Trophoblast cell (in vitro differentiated cells and primary cell): ENCODE data around the gene USP47.
A peak's percentile ranks its signal among the peaks of the same experiment; 100 is the strongest.

Experiments used
- DNase-seq, 2 donors: peaks; one replicate each; pipeline ENCODE4 v3.0.0-alpha.2; 2016
- H2AFZ ChIP-seq: 2 replicates; pipeline ENCODE4 v1.6.1; 2013; ENCODE audit warnings: low read length, moderate library complexity, mild to moderate bottlenecking; ENCODE audit not compliant: insufficient read depth, poor library complexity
- H2AK5ac ChIP-seq: 2 replicates; pipeline ENCODE4 v1.6.1; 2013; ENCODE audit warnings: mild to moderate bottlenecking, low read length
- H2BK120ac ChIP-seq: 2 replicates; pipeline ENCODE4 v1.6.1; 2013; ENCODE audit warnings: low read length, mild to moderate bottlenecking, moderate library complexity; ENCODE audit not compliant: insufficient read depth, poor library complexity
- H2BK12ac ChIP-seq: 2 replicates; pipeline ENCODE4 v1.6.1; 2013; ENCODE audit warnings: mild to moderate bottlenecking, low read length, moderate library complexity
- H2BK5ac ChIP-seq: 2 replicates; pipeline ENCODE4 v1.6.1; 2013; ENCODE audit warnings: low read length, low read depth, moderate library complexity, mild to moderate bottlenecking; ENCODE audit not compliant: poor library complexity
- H3K14ac ChIP-seq: 2 replicates; pipeline ENCODE4 v1.6.1; 2013; ENCODE audit warnings: mild to moderate bottlenecking, low read length
- H3K18ac ChIP-seq: 2 replicates; pipeline ENCODE4 v1.6.1; 2013; ENCODE audit warnings: mild to moderate bottlenecking, low read length
- H3K23ac ChIP-seq: 2 replicates; pipeline ENCODE4 v1.6.1; 2013; ENCODE audit warnings: low read length
- H3K27ac ChIP-seq: 2 replicates; pipeline ENCODE4 v1.5.1; 2013; ENCODE audit warnings: low read depth, mild to moderate bottlenecking, inconsistent platforms, low read length, moderate library complexity
- H3K27me3 ChIP-seq: 2 replicates; pipeline ENCODE4 v1.6.1; 2013; ENCODE audit warnings: inconsistent platforms, mild to moderate bottlenecking, low read length, moderate library complexity; ENCODE audit not compliant: insufficient read depth
- H3K36me3 ChIP-seq, 2 experiments: 1 replicate in 1 of 2; 2 replicates in 1 of 2; pipeline ENCODE4 v1.6.1; 2013; ENCODE audit warnings: low read length in 2 of 2, mild to moderate bottlenecking in 2 of 2, moderate library complexity in 1 of 2; ENCODE audit not compliant: insufficient read depth in 2 of 2, control insufficient read depth in 1 of 2
- H3K4ac ChIP-seq: 2 replicates; pipeline ENCODE4 v1.6.1; 2013; ENCODE audit warnings: low read depth, mild to moderate bottlenecking, low read length, moderate library complexity
- H3K4me1 ChIP-seq, 2 experiments: 1 replicate in 1 of 2; 2 replicates in 1 of 2; pipeline ENCODE4 v1.6.1; 2013; ENCODE audit warnings: low read length in 2 of 2, mild to moderate bottlenecking in 2 of 2, moderate library complexity in 1 of 2; ENCODE audit not compliant: insufficient read depth in 2 of 2, control insufficient read depth in 1 of 2
- H3K4me2 ChIP-seq: 2 replicates; pipeline ENCODE4 v1.6.1; 2013; ENCODE audit warnings: inconsistent platforms, mild to moderate bottlenecking, low read length, moderate library complexity
- H3K4me3 ChIP-seq: 2 replicates; pipeline ENCODE4 v1.5.1; 2013; ENCODE audit warnings: mild to moderate bottlenecking, low read depth, low read length, inconsistent platforms
- H3K79me1 ChIP-seq: one replicate; pipeline ENCODE4 v1.6.1; 2013; ENCODE audit warnings: low read length
- H3K79me2 ChIP-seq: 2 replicates; pipeline ENCODE4 v1.6.1; 2013; ENCODE audit warnings: low read length, mild to moderate bottlenecking; ENCODE audit not compliant: control insufficient read depth, insufficient read depth, poor library complexity
- H3K9ac ChIP-seq: 2 replicates; pipeline ENCODE4 v1.6.1; 2013; ENCODE audit warnings: mild to moderate bottlenecking, low read length
- H3K9me3 ChIP-seq: 2 replicates; pipeline ENCODE4 v1.6.1; 2013; ENCODE audit warnings: low read depth, mild to moderate bottlenecking, control low read depth, inconsistent platforms, low read length; ENCODE audit not compliant: insufficient read depth
- H4K12ac ChIP-seq: 2 replicates; pipeline ENCODE4 v1.6.1; 2013; ENCODE audit warnings: low read depth, mild to moderate bottlenecking, low read length, moderate library complexity
- H4K8ac ChIP-seq: 2 replicates; pipeline ENCODE4 v1.6.1; 2013; ENCODE audit warnings: low read depth, mild to moderate bottlenecking, low read length, moderate library complexity
- H4K91ac ChIP-seq: one replicate; pipeline ENCODE4 v1.6.1; 2013; ENCODE audit warnings: low read depth, mild to moderate bottlenecking, low read length, moderate library complexity
- WGBS: extraction: QIAGEN DNeasy Blood & Tissue Kit; methylation state at CpG from one replicate; pipeline ENCODE4 v1.1.7; 2013; ENCODE audit warnings: missing lambda C conversion rate; ENCODE audit not compliant: insufficient read length, insufficient coverage; ENCODE audit errors: extremely low coverage; 5-methylcytosine and 5-hydroxymethylcytosine counted together

Gene USP47

GRCh38 chr11:11966826-11967668 is 125.3 kb downstream of the USP47 start:
- no peak overlapping the region for H4K8ac ChIP-seq
- H4K91ac ChIP-seq, result no peak overlapping the region
- WGBS, result no CpG with 5 or more reads among the region's 15 CpGs
- no peak overlapping the region for H3K23ac ChIP-seq
- no peak overlapping the region for H3K14ac ChIP-seq
- no peaks in the 10 kb centered on the region for H3K79me2 ChIP-seq
- H3K4me2 ChIP-seq, result no peak overlapping the region
- H3K9ac ChIP-seq, result no peak overlapping the region
- H3K36me3 ChIP-seq, result peaks cover 35 to 47% of the 10 kb centered on the region in 2 experiments
- H3K4ac ChIP-seq, result no peak overlapping the region
- H4K12ac ChIP-seq, result no peak overlapping the region
- H3K18ac ChIP-seq, result no peak overlapping the region
- no peak overlapping the region for H2BK5ac ChIP-seq
- H3K4me3 ChIP-seq, result no peak overlapping the region
- no peaks in the 10 kb centered on the region for H3K79me1 ChIP-seq
- H3K4me1 ChIP-seq, result peaks cover 0 to 2% of the 10 kb centered on the region in 2 experiments
- no peak overlapping the region for H2AFZ ChIP-seq
- H3K27me3 ChIP-seq, result no peaks in the 10 kb centered on the region
- no peak overlapping the region for H2AK5ac ChIP-seq
- no peak overlapping the region for H2BK12ac ChIP-seq
- H2BK120ac ChIP-seq, result no peak overlapping the region
- peaks cover 2% of the 10 kb centered on the region for H3K9me3 ChIP-seq
- DNase-seq, result peak; percentile 79 to 90
- no peak overlapping the region for H3K27ac ChIP-seq

GRCh38 chr11:11967669-11968510 is 126.1 kb downstream of the USP47 start:
- Histone ChIP-seq H2BK120ac (no peak overlapping the region), H4K12ac (no peak overlapping the region), H3K79me2 (no peaks in the 10 kb centered on the region), H4K8ac (no peak overlapping the region), H3K4me2 (no peak overlapping the region), H3K18ac (no peak overlapping the region), H3K27ac (no peak overlapping the region), H3K36me3 (peaks cover 33 to 44% of the 10 kb centered on the region in 2 experiments), H3K14ac (no peak overlapping the region), H3K23ac (no peak overlapping the region), H3K4me3 (no peak overlapping the region), H3K9ac (no peak overlapping the region), H2BK5ac (no peak overlapping the region), H3K9me3 (no peaks in the 10 kb centered on the region), H2AFZ (no peak overlapping the region), H3K27me3 (no peaks in the 10 kb centered on the region), H3K4ac (no peak overlapping the region), H3K4me1 (peaks cover 0 to 4% of the 10 kb centered on the region in 2 experiments), H2BK12ac (no peak overlapping the region), H2AK5ac (no peak overlapping the region), H3K79me1 (no peaks in the 10 kb centered on the region), H4K91ac (no peak overlapping the region)
- no CpG with 5 or more reads among the region's 11 CpGs for WGBS
- DNase-seq, result no peak

GRCh38 chr11:11968511-11969280 is 126.9 kb downstream of the USP47 start:
- H3K23ac ChIP-seq, result no peak overlapping the region
- no peak overlapping the region for H4K8ac ChIP-seq
- no peaks in the 10 kb centered on the region for H3K9me3 ChIP-seq
- no peak overlapping the region for H3K4me2 ChIP-seq
- H2AFZ ChIP-seq, result no peak overlapping the region
- no peak overlapping the region for H3K14ac ChIP-seq
- no peaks in the 10 kb centered on the region for H3K27me3 ChIP-seq
- H3K79me1 ChIP-seq, result no peaks in the 10 kb centered on the region
- no peak overlapping the region for H2BK120ac ChIP-seq
- no peak overlapping the region for H4K12ac ChIP-seq
- H3K4me1 ChIP-seq, result peaks cover 6 to 10% of the 10 kb centered on the region in 2 experiments
- H2BK12ac ChIP-seq, result no peak overlapping the region
- no peak overlapping the region for H3K4me3 ChIP-seq
- no peak overlapping the region for H4K91ac ChIP-seq
- no peak overlapping the region for H3K4ac ChIP-seq
- no peak for DNase-seq
- H3K18ac ChIP-seq, result no peak overlapping the region
- peaks cover 30 to 38% of the 10 kb centered on the region in 2 experiments for H3K36me3 ChIP-seq
- H3K79me2 ChIP-seq, result no peaks in the 10 kb centered on the region
- H2BK5ac ChIP-seq, result no peak overlapping the region
- no peak overlapping the region for H2AK5ac ChIP-seq
- WGBS, result no CpG with 5 or more reads among the region's 11 CpGs
- H3K9ac ChIP-seq, result no peak overlapping the region
- no peak overlapping the region for H3K27ac ChIP-seq
